ENCODE measurements around the gene ILDR2. TPM values are rescaled to one million over a fixed set of nuclear protein-coding genes. Genes with fewer than 3 reads are reported as not detected.

The ILDR2 gene
- total RNA-seq, 2 experiments from 2014 or later = 6.8 to 8.4 TPM

- Mint-ChIP-seq H3K4me1 (peaks cover 7% of the 10 kb centered on the region), H3K9me3 (peaks cover 3% of the 10 kb centered on the region), H3K27me3 (peaks cover 5% of the 10 kb centered on the region), H3K4me3 (no peak overlapping the region), H3K36me3 (ENCODE audit: low read depth) (peaks cover 5% of the 10 kb centered on the region), H3K27ac (no peak overlapping the region)
- no peak for DNase-seq
- ChIA-PET CTCF (interaction anchor here (1.6 to 10.6 kb wide), 2 partner anchors 8 to 143 kb away, joined by 5 to 278 read pairs; no protein-coding TSS in a partner anchor), POLR2A (interaction anchor here (0.6 kb wide), 1 partner anchor 276 kb away, joined by 5 read pairs; no protein-coding TSS in a partner anchor)
These were observed 61.2 kb downstream of the ILDR2 start for GRCh38 chr1:166914111-166914510.

DNA sequence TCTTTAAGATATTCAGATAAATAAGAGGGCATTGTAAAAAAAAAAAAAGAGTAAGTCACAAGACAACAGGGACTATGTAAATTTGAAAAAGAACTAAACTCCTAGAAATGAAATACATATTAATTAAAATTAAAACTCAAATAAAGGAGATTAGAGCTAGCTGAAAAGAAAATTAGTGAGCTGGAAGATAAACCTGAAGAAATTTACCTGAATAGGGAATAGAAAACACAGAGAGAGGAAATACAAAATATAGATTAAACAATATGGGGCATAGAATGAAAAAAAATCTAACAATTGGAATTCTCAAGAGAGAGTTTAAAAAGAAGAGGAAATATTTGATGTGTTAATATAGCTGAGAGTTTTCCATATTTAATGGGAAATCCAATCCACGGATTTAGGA lies 63.7 kb downstream of the ILDR2 start:
- Mint-ChIP-seq H3K4me1 (peaks cover 19% of the 10 kb centered on the region), H3K27ac (no peak overlapping the region), H3K4me3 (no peak overlapping the region), H3K36me3 (ENCODE audit: low read depth) (peaks cover 5% of the 10 kb centered on the region), H3K27me3 (peaks cover 3% of the 10 kb centered on the region), H3K9me3 (peaks cover 3% of the 10 kb centered on the region)
- ChIA-PET CTCF (interaction anchor here (1.5 to 10.6 kb wide), 5 partner anchors 9 to 155 kb away, joined by 3 to 278 read pairs (median 13); no protein-coding TSS in a partner anchor), POLR2A (no interaction called here)
- DNase-seq = no peak

DNA sequence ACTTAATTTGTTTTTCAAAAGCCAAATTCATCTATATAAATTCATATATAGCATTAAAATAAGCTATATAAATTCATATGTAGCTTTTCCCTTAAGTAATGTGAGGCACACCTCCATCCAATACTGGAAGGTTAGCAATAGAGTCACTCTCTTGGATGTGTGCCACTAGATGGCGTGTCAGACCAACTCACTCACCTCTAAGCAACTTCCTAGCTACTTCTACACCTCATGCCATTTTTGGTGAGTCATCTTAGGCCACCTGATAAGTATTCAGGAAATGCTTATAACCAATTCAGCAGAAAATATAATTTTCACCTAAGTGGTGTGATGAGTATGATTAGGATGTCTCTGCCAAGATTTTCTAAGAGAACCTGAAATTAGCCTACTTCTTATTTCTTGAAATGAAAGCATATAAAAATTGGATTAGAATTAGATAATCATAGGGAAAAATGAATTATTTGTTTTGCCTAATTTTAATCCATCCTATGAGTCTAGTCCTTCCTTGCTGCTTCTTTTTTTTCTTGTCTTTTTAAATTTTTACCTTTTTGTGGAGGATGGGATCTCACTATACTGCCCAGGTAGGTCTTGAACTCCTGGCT lies 64.8 kb downstream of the ILDR2 start:
- Mint-ChIP-seq H3K36me3 (ENCODE audit: low read depth) (peaks cover 5% of the 10 kb centered on the region), H3K9me3 (peaks cover 3% of the 10 kb centered on the region), H3K4me1 (peaks cover 31% of the 10 kb centered on the region), H3K27ac (no peak overlapping the region), H3K27me3 (peaks cover 3% of the 10 kb centered on the region), H3K4me3 (no peak overlapping the region)
- peak; percentile 85 for DNase-seq
- ChIA-PET POLR2A (interaction anchor here (1.6 kb wide), 1 partner anchor 147 kb away, joined by 9 read pairs; no protein-coding TSS in a partner anchor), CTCF (interaction anchor here (0.5 to 10.6 kb wide), 35 partner anchors 8 to 996 kb away, joined by 3 to 278 read pairs (median 4); partner anchors contain the start of genes ILDR2, POGK and TADA1)

DNA sequence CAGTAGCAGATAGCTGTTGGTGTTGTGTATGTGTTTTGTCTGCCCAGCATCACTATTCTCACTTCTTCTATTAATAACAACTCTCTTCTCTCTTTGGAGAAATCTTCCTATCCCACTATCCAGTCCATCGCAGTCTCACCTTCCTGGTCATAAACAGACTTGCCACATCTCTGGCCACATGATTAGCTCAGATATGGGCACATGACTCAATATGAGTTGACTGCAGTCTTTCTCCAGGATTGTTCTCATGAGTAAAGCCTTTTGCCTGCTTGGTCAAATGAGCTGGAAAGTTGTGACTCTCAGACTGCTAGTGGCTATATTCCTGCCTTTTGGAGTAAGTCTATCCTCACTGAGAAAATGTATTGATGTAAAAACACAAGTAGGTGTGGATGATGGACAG lies 66.4 kb downstream of the ILDR2 start:
- Mint-ChIP-seq H3K27me3 (peaks cover 3% of the 10 kb centered on the region), H3K4me1 (peaks cover 38% of the 10 kb centered on the region), H3K9me3 (peaks cover 3% of the 10 kb centered on the region), H3K27ac (no peak overlapping the region), H3K4me3 (no peak overlapping the region), H3K36me3 (ENCODE audit: low read depth) (peaks cover 5% of the 10 kb centered on the region)
- no peak for DNase-seq
- ChIA-PET POLR2A (no interaction called here), CTCF (interaction anchor here (0.9 to 10.6 kb wide), 10 partner anchors 10 to 359 kb away, joined by 3 to 278 read pairs (median 6); partner anchors contain the start of genes POGK, POU2F1 and TADA1)

- ChIA-PET CTCF (interaction anchor here (1.9 to 10.6 kb wide), 3 partner anchors 24 to 313 kb away, joined by 5 to 278 read pairs (median 6); partner anchors contain the start of gene POU2F1), POLR2A (no interaction called here)
- Mint-ChIP-seq H3K9me3 (peaks cover 3% of the 10 kb centered on the region), H3K4me1 (peaks cover 40% of the 10 kb centered on the region), H3K4me3 (no peak overlapping the region), H3K36me3 (ENCODE audit: low read depth) (peaks cover 5% of the 10 kb centered on the region), H3K27me3 (peaks cover 3% of the 10 kb centered on the region), H3K27ac (no peak overlapping the region)
- DNase-seq = no peak
These were observed 67.6 kb downstream of the ILDR2 start for GRCh38 chr1:166907763-166908162.

- ChIA-PET POLR2A (no interaction called here), CTCF (interaction anchor here (0.6 to 3.3 kb wide), 5 partner anchors 20 to 159 kb away, joined by 3 to 38 read pairs (median 4); partner anchors contain the start of gene TADA1)
- DNase-seq = no peak
- Mint-ChIP-seq H3K4me3 (no peak overlapping the region), H3K27ac (no peak overlapping the region), H3K9me3 (peaks cover 3% of the 10 kb centered on the region), H3K36me3 (ENCODE audit: low read depth) (peaks cover 5% of the 10 kb centered on the region), H3K4me1 (peaks cover 43% of the 10 kb centered on the region), H3K27me3 (peaks cover 2% of the 10 kb centered on the region)
These were observed 68.3 kb downstream of the ILDR2 start for GRCh38 chr1:166907051-166907450.

DNA sequence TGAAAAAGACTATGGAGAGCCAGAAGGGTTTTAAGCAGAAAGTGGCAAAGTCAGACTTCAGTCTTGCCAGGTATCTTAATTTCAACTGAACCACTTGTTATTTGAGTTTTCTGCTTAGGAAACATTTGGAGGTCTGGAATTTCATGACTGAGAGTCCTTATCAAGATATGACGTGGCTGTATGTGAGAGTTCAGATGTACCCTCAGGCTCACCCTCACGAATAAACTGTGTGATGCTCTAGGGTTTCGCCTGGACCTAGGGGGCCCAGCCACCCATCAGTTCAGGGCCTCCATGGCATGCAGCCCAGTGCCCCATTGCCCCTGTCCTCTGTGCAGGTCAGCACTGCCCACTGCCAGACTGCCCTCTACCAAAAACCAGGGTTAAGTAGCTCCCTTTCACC lies 68.7 kb downstream of the ILDR2 start:
- H3K27me3 Mint-ChIP-seq = peaks cover 2% of the 10 kb centered on the region
- peaks cover 3% of the 10 kb centered on the region for H3K9me3 Mint-ChIP-seq
- DNase-seq = no peak
- ChIA-PET POLR2A (no interaction called here), CTCF (interaction anchor here (0.6 to 3.3 kb wide), 9 partner anchors 7 to 160 kb away, joined by 3 to 38 read pairs (median 4); partner anchors contain the start of gene TADA1)
- peaks cover 3% of the 10 kb centered on the region for H3K36me3 Mint-ChIP-seq (ENCODE audit: low read depth)
- H3K4me3 Mint-ChIP-seq = no peak overlapping the region
- H3K27ac Mint-ChIP-seq = no peak overlapping the region
- peaks cover 43% of the 10 kb centered on the region for H3K4me1 Mint-ChIP-seq

- peak; percentile 27 for DNase-seq
- Mint-ChIP-seq H3K36me3 (ENCODE audit: low read depth) (no peaks in the 10 kb centered on the region), H3K27ac (peak overlapping the region; percentile 84), H3K4me1 (peaks cover 41% of the 10 kb centered on the region), H3K27me3 (peaks cover 2% of the 10 kb centered on the region), H3K9me3 (no peaks in the 10 kb centered on the region), H3K4me3 (no peak overlapping the region)
- POLR2A ChIA-PET = interaction anchor here (0.6 kb wide), 1 partner anchor 57 kb away, joined by 4 read pairs; no protein-coding TSS in a partner anchor
- CTCF ChIA-PET = interaction anchor here (0.8 to 3.3 kb wide), 14 partner anchors 8 to 571 kb away, joined by 3 to 38 read pairs (median 4); partner anchors contain the start of gene TADA1
These were observed 69.4 kb downstream of the ILDR2 start for GRCh38 chr1:166905900-166906299.

- H3K27ac Mint-ChIP-seq = no peak overlapping the region
- H3K36me3 Mint-ChIP-seq (ENCODE audit: low read depth) = no peaks in the 10 kb centered on the region
- ChIA-PET POLR2A (interaction anchor here (0.6 kb wide), 1 partner anchor 70 kb away, joined by 3 read pairs; the partner anchor contains the start of gene ILDR2), CTCF (interaction anchor here (0.6 to 3.3 kb wide), 11 partner anchors 9 to 1332 kb away, joined by 3 to 38 read pairs (median 4); partner anchors contain the start of gene TADA1)
- H3K4me3 Mint-ChIP-seq = no peak overlapping the region
- DNase-seq = no peak
- H3K9me3 Mint-ChIP-seq = no peaks in the 10 kb centered on the region
- peaks cover 4% of the 10 kb centered on the region for H3K27me3 Mint-ChIP-seq
- peaks cover 36% of the 10 kb centered on the region for H3K4me1 Mint-ChIP-seq
These were observed 70.2 kb downstream of the ILDR2 start for GRCh38 chr1:166905136-166905535.

DNA sequence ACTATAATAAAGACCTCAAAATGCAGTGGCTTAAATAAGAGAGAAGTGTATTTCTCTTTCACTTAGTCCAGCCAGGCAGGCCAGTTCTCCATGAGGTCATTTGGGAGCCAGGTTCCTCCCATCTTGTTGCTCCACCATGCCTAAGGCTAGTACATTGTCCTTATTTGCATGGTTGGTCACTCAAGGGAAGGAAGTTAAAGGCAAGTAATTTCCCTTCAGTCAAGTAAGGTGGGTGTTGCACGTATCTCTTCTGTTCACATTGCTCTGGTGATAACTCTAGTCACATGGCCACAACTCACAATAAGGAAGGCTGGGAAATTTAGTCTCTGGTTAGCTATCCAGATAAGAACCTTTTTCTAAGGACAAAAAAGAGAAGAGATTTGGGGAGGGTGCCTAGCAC lies 72.1 kb downstream of the ILDR2 start:
- Mint-ChIP-seq H3K36me3 (ENCODE audit: low read depth) (no peaks in the 10 kb centered on the region), H3K9me3 (peaks cover 4% of the 10 kb centered on the region), H3K27ac (no peak overlapping the region), H3K4me3 (no peak overlapping the region), H3K4me1 (peaks cover 35% of the 10 kb centered on the region), H3K27me3 (peaks cover 8% of the 10 kb centered on the region)
- ChIA-PET CTCF (interaction anchor here (1.4 kb wide), 1 partner anchor 19 kb away, joined by 3 read pairs; no protein-coding TSS in a partner anchor), POLR2A (no interaction called here)
- DNase-seq = no peak

GRCh38 chr1:166902279-166902678 lies 73.1 kb downstream of the ILDR2 start:
- DNase-seq = no peak
- no peaks in the 10 kb centered on the region for H3K36me3 Mint-ChIP-seq (ENCODE audit: low read depth)
- H3K4me1 Mint-ChIP-seq = peaks cover 29% of the 10 kb centered on the region
- POLR2A ChIA-PET = no interaction called here
- peaks cover 11% of the 10 kb centered on the region for H3K27me3 Mint-ChIP-seq
- H3K27ac Mint-ChIP-seq = no peak overlapping the region
- peaks cover 10% of the 10 kb centered on the region for H3K9me3 Mint-ChIP-seq
- CTCF ChIA-PET = interaction anchor here (1.0 to 1.4 kb wide), 3 partner anchors 8 to 157 kb away, joined by 5 to 9 read pairs (median 7); partner anchors contain the start of gene TADA1
- no peak overlapping the region for H3K4me3 Mint-ChIP-seq

DNA sequence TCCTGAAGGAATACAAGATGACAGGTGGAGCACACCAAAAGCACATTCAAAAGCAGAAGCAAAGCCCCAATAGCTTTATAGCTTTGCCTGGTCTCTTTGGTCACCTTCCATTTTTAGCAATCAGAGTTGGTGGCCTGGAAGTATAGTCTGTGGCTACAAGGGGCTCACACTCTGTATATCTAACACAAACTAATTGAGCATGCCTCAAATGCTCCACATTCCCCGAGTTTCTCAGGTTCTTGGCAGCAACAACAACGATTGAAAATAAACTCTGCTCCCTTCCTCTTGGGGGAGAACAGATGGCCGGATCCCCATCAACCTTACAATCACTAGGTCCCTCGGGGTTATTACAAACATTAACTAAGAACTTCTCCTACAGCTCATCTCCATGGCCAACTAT lies 74.4 kb downstream of the ILDR2 start:
- ChIA-PET POLR2A (no interaction called here), CTCF (no interaction called here)
- Mint-ChIP-seq H3K27me3 (peaks cover 17% of the 10 kb centered on the region), H3K4me3 (no peak overlapping the region), H3K4me1 (peaks cover 18% of the 10 kb centered on the region), H3K9me3 (peaks cover 13% of the 10 kb centered on the region), H3K36me3 (ENCODE audit: low read depth) (peaks cover 2% of the 10 kb centered on the region), H3K27ac (no peak overlapping the region)
- DNase-seq = no peak

- H3K27me3 Mint-ChIP-seq = peaks cover 21% of the 10 kb centered on the region
- no peak overlapping the region for H3K4me3 Mint-ChIP-seq
- no peak for DNase-seq
- CTCF ChIA-PET = interaction anchor here (2.0 to 6.3 kb wide), 2 partner anchors 10 to 159 kb away, joined by 8 to 25 read pairs; no protein-coding TSS in a partner anchor
- peaks cover 2% of the 10 kb centered on the region for H3K36me3 Mint-ChIP-seq (ENCODE audit: low read depth)
- H3K9me3 Mint-ChIP-seq = peaks cover 13% of the 10 kb centered on the region
- peaks cover 7% of the 10 kb centered on the region for H3K4me1 Mint-ChIP-seq
- no peak overlapping the region for H3K27ac Mint-ChIP-seq
- POLR2A ChIA-PET = no interaction called here
These were observed 75.6 kb downstream of the ILDR2 start for GRCh38 chr1:166899769-166900168.
